ENCODE data around the gene TAF1C.

Gene TAF1C

DNA sequence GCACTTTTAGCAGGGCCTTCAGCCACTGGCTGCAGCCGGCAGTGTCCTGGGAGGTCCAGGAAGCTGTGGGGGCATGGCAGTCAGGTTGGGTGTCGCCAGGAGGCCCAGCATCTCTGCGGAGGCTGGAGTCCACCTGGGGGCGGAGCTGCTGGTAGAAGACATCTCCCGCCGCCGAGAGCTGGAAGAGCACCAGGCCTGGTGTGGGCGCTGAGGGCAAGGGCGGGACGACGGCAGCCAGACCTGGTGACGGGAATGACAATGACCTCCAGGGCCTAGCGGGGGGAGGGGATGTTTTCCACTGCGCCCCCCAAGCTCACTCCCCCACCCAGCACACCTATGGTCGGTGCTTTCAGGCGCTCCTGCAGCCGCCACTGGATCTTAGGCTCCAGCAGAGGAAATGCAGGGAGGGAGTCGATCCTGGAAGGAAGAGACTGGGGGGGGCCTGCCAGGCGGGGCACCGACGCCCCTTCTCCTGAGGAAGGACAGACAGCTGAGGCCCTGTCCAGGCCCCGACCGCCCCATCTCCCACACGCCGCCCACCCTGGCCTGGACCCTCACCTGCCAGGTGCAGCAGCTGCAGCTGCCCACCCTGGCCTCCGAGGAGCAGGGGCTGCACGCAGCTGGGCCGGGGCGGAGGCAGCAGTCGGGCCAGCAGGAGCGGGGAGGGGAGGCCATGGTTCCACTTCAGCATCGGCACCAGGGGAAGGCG lies 7.1 kb downstream of the TAF1C start:
- Histone ChIP-seq H3K9ac (ENCODE audit: low read length) (no peak overlapping the region), H3K27me3 (ENCODE audit: insufficient read depth, low read length) (no peaks in the 10 kb centered on the region), H3K4me3 (ENCODE audit: low read depth, low read length, poor library complexity, severe bottlenecking) (no peak overlapping the region), H3F3A (ENCODE audit: insufficient read depth, low read length) (no peaks in the 10 kb centered on the region), H3K4me2 (ENCODE audit: low read length) (no peak overlapping the region), H3K79me2 (ENCODE audit: insufficient read depth, low read length) (no peaks in the 10 kb centered on the region), H3K27ac (ENCODE audit: low read depth, low read length, poor library complexity, severe bottlenecking) (no peak overlapping the region), H3K36me3 (ENCODE audit: insufficient read depth, low read length) (peaks cover 67% of the 10 kb centered on the region), H3K4me1 (ENCODE audit: insufficient read depth, low read length, severe bottlenecking) (no peaks in the 10 kb centered on the region), H4K20me1 (ENCODE audit: insufficient read depth, low read length) (no peaks in the 10 kb centered on the region), H3K9me3 (ENCODE audit: low read length) (no peaks in the 10 kb centered on the region), H3K9me2 (ENCODE audit: low read depth, low read length) (no peaks in the 10 kb centered on the region), H2AFZ (ENCODE audit: low read length) (no peak overlapping the region)
- TF ChIP-seq EZH2 (IDR thresholded peaks at IDR 0.05; ENCODE audit: borderline replicate concordance, low read length) (no peak), CTCF (IDR thresholded peaks at IDR 0.05; ENCODE audit: low read length) (no peak)

- no peak overlapping the region for H3K9ac ChIP-seq (ENCODE audit: low read length)
- H3K4me2 ChIP-seq (ENCODE audit: low read length) = no peak overlapping the region
- H3F3A ChIP-seq (ENCODE audit: insufficient read depth, low read length) = no peaks in the 10 kb centered on the region
- no peaks in the 10 kb centered on the region for H3K27me3 ChIP-seq (ENCODE audit: insufficient read depth, low read length)
- no peaks in the 10 kb centered on the region for H3K9me2 ChIP-seq (ENCODE audit: low read depth, low read length)
- no peak overlapping the region for H3K27ac ChIP-seq (ENCODE audit: low read depth, low read length, poor library complexity, severe bottlenecking)
- peaks cover 61% of the 10 kb centered on the region for H3K36me3 ChIP-seq (ENCODE audit: insufficient read depth, low read length)
- H3K9me3 ChIP-seq (ENCODE audit: low read length) = no peaks in the 10 kb centered on the region
- H4K20me1 ChIP-seq (ENCODE audit: insufficient read depth, low read length) = no peaks in the 10 kb centered on the region
- no peak overlapping the region for H3K4me3 ChIP-seq (ENCODE audit: low read depth, low read length, poor library complexity, severe bottlenecking)
- no peak overlapping the region for H2AFZ ChIP-seq (ENCODE audit: low read length)
- TF ChIP-seq CTCF (IDR thresholded peaks at IDR 0.05; ENCODE audit: low read length) = no peak
- no peak for TF ChIP-seq EZH2 (IDR thresholded peaks at IDR 0.05; ENCODE audit: borderline replicate concordance, low read length)
- H3K79me2 ChIP-seq (ENCODE audit: insufficient read depth, low read length) = no peaks in the 10 kb centered on the region
- no peaks in the 10 kb centered on the region for H3K4me1 ChIP-seq (ENCODE audit: insufficient read depth, low read length, severe bottlenecking)
Observed at GRCh38 chr16:84178892-84179611, 7.8 kb downstream of the TAF1C start.

GRCh38 chr16:84178146-84178765 lies 8.6 kb downstream of the TAF1C start:
- no peak for TF ChIP-seq CTCF (IDR thresholded peaks at IDR 0.05; ENCODE audit: low read length)
- TF ChIP-seq EZH2 (IDR thresholded peaks at IDR 0.05; ENCODE audit: borderline replicate concordance, low read length) = no peak
- H3K4me1 ChIP-seq (ENCODE audit: insufficient read depth, low read length, severe bottlenecking) = no peaks in the 10 kb centered on the region
- no peaks in the 10 kb centered on the region for H3K9me3 ChIP-seq (ENCODE audit: low read length)
- no peaks in the 10 kb centered on the region for H3K27me3 ChIP-seq (ENCODE audit: insufficient read depth, low read length)
- H3K4me2 ChIP-seq (ENCODE audit: low read length) = no peak overlapping the region
- no peak overlapping the region for H3K9ac ChIP-seq (ENCODE audit: low read length)
- no peak overlapping the region for H3K27ac ChIP-seq (ENCODE audit: low read depth, low read length, poor library complexity, severe bottlenecking)
- no peaks in the 10 kb centered on the region for H3K9me2 ChIP-seq (ENCODE audit: low read depth, low read length)
- H3K79me2 ChIP-seq (ENCODE audit: insufficient read depth, low read length) = no peaks in the 10 kb centered on the region
- no peaks in the 10 kb centered on the region for H3F3A ChIP-seq (ENCODE audit: insufficient read depth, low read length)
- H2AFZ ChIP-seq (ENCODE audit: low read length) = no peak overlapping the region
- no peaks in the 10 kb centered on the region for H4K20me1 ChIP-seq (ENCODE audit: insufficient read depth, low read length)
- no peak overlapping the region for H3K4me3 ChIP-seq (ENCODE audit: low read depth, low read length, poor library complexity, severe bottlenecking)
- H3K36me3 ChIP-seq (ENCODE audit: insufficient read depth, low read length) = peaks cover 56% of the 10 kb centered on the region

Data from OCI-LY1 (cell line).